K562 (cell line): Measurements from ENCODE around the gene METTL24. TPM values are rescaled to one million over a fixed set of nuclear protein-coding genes. Genes with fewer than 3 reads are reported as not detected.

Experiments used
- ATAC-seq: fragments of 200-7000 bp; cut with Tn5 transposase; 3 replicates; pipeline ENCODE4 v1.9.1; 2020; ENCODE audit warnings: moderate library complexity
- BruUV-seq: library from RNA; stranded (reverse); fragments of 400-500 nt; replicated peaks from 2 replicates; lab custom pipeline; 2021; lab: Mats Ljungman, UMichigan
- CTCF ChIA-PET: fragments of 300-600 bp; formaldehyde crosslinking; extraction: SDS; loops from one replicate; lab custom pipeline; 2021; ENCODE audit warnings: low intra/inter-chr PET ratio; lab: Yijun Ruan, JAX
- POLR2A ChIA-PET: fragments of 300-600, 350-650 bp; sonication (Branson Sonifier 250); formaldehyde crosslinking; extraction: SDS; loops from one replicate; lab custom pipeline; 2021; ENCODE audit warnings: antibody characterized with exemption, inconsistent platforms; lab: Yijun Ruan, JAX
- DNase-seq, 4 experiments: peaks; one replicate each; pipeline versions ENCODE4 v3.0.0 to v3.0.0-alpha.2; 2011 to 2018; ENCODE audit warnings: low spot score in 3 of 4, mixed read lengths in 3 of 4; ENCODE audit errors: extremely low read depth in 1 of 4
- FAIRE-seq: peaks from 2 replicates; lab custom pipeline; 2011; peaks lifted over from hg19 to GRCh38; lab: Jason Lieb, UNC
- H2AFZ ChIP-seq: 2 replicates; pipeline ENCODE4 v1.6.0; 2011; ENCODE audit warnings: low read depth, low read length, control low read depth, inconsistent platforms
- H3K27ac ChIP-seq: fragments of 200-600 bp; 3 replicates; pipeline ENCODE4 v1.8.0; 2011; ENCODE audit warnings: low read depth, mild to moderate bottlenecking, control low read depth, inconsistent platforms, low read length, moderate library complexity, mixed read lengths; ENCODE audit errors: extremely low read depth
- H3K27me3 ChIP-seq, 2 experiments: fragments of 300-600 bp in 1 of 2; 2 replicates in 1 of 2; 3 replicates in 1 of 2; pipeline versions ENCODE4 v1.6.0 to v1.8.0; 2011; ENCODE audit warnings: inconsistent platforms in 2 of 2, low read length in 2 of 2, mild to moderate bottlenecking in 1 of 2, mixed read lengths in 1 of 2, moderate library complexity in 1 of 2; ENCODE audit not compliant: control insufficient read depth in 2 of 2, insufficient read depth in 2 of 2
- H3K36me3 ChIP-seq: fragments of 300-600 bp; 3 replicates; pipeline ENCODE4 v1.8.0; 2011; ENCODE audit warnings: mild to moderate bottlenecking, low read length, inconsistent platforms; ENCODE audit not compliant: control insufficient read depth, insufficient read depth
- H3K4me1 ChIP-seq, 2 experiments: fragments of 200-600 bp in 1 of 2; replicated peaks in 1 of 2; 2 replicates in 1 of 2; 3 replicates in 1 of 2; pipeline versions ENCODE4 v1.5.1 to v1.8.0; 2011; ENCODE audit warnings: inconsistent platforms in 2 of 2, low read length in 2 of 2, mild to moderate bottlenecking in 1 of 2, mixed read lengths in 1 of 2, moderate library complexity in 1 of 2; ENCODE audit not compliant: control insufficient read depth in 2 of 2, insufficient read depth in 2 of 2
- H3K4me2 ChIP-seq: 2 replicates; pipeline ENCODE4 v1.6.1; 2011; ENCODE audit warnings: low read length, control low read depth, inconsistent platforms, mixed read lengths; ENCODE audit not compliant: insufficient read depth
- H3K4me3 ChIP-seq: fragments of 200-600 bp; sonication (generic), shearing (Covaris generic); 2 replicates; pipeline ENCODE4 v1.5.1; 2016; ENCODE audit warnings: control low read depth, inconsistent platforms
- H3K79me2 ChIP-seq: fragments of 200-600 bp; 3 replicates; pipeline ENCODE4 v1.8.0; 2011; ENCODE audit warnings: low read length, inconsistent platforms; ENCODE audit not compliant: control insufficient read depth, insufficient read depth
- H3K9ac ChIP-seq, 2 experiments: 2 replicates each; pipeline versions ENCODE4 v1.6.0 to v1.6.1; 2011; ENCODE audit warnings: low read depth in 2 of 2, low read length in 2 of 2, control low read depth in 1 of 2, inconsistent platforms in 1 of 2, mild to moderate bottlenecking in 1 of 2, mixed read lengths in 1 of 2; ENCODE audit not compliant: insufficient read depth in 1 of 2
- H3K9me1 ChIP-seq: one replicate; pipeline ENCODE4 v1.6.0; 2011; ENCODE audit warnings: inconsistent platforms, mild to moderate bottlenecking, low read length, moderate library complexity; ENCODE audit not compliant: control insufficient read depth, insufficient read depth
- H3K9me3 ChIP-seq: replicated peaks from 2 replicates; pipeline ENCODE4 v1.5.1; 2011; ENCODE audit warnings: low read depth, low read length, inconsistent platforms; ENCODE audit not compliant: control insufficient read depth, insufficient read depth
- H4K20me1 ChIP-seq: replicated peaks from 2 replicates; pipeline ENCODE4 v1.6.1; 2011; ENCODE audit warnings: low read length, inconsistent platforms, mixed read lengths; ENCODE audit not compliant: control insufficient read depth, insufficient read depth
- CEBPB ChIP-seq: fragments of 450-650 bp; IDR thresholded peaks from 2 replicates; pipeline ENCODE4 v1.6.1; 2016; ENCODE audit warnings: missing genetic modification characterization, missing compliant biosample characterization
- FOXP1 ChIP-seq: sonication (generic); formaldehyde crosslinking; IDR thresholded peaks from 2 replicates; pipeline ENCODE4 v1.8.0; 2022; ENCODE audit warnings: mild to moderate bottlenecking, missing genetic modification reagents
- HMGN3 ChIP-seq: IDR thresholded peaks from 2 replicates; pipeline ENCODE4 v1.6.1; 2011; ENCODE audit warnings: borderline replicate concordance, low read depth, mild to moderate bottlenecking, mixed read lengths, low read length; ENCODE audit not compliant: insufficient read length; ENCODE audit errors: extremely low read depth
- RBBP5 ChIP-seq: fragments of 200-600 bp; sonication (generic); IDR thresholded peaks from 2 replicates; pipeline ENCODE4 v1.6.1; 2012; ENCODE audit warnings: borderline replicate concordance, mild to moderate bottlenecking, low read length, control low read depth, inconsistent platforms; ENCODE audit not compliant: insufficient read depth, poor library complexity, severe bottlenecking
- ZNF232 ChIP-seq: sonication (generic); formaldehyde crosslinking; IDR thresholded peaks from 2 replicates; pipeline ENCODE4 v1.8.0; 2022; ENCODE audit warnings: mild to moderate bottlenecking, missing genetic modification reagents
- WGBS: fragments of 100-300 bp; shearing (Covaris generic); methylation state at CpG from one replicate; pipeline ENCODE4 v1.1.6; 2016; ENCODE audit warnings: low coverage, mixed read lengths; ENCODE audit not compliant: insufficient coverage; ENCODE audit errors: missing lambda C conversion rate; 5-methylcytosine and 5-hydroxymethylcytosine counted together
- in situ Hi-C: fragments of 300-500 bp; cut with MboI; formaldehyde crosslinking; loops from 4 replicates; pipeline ENCODE4 v1.15.0; 2018; ENCODE audit warnings: inconsistent platforms, mixed read lengths
- intact Hi-C: fragments of 100-400 bp; cut with micrococcal nuclease; formaldehyde crosslinking; loops from 2 replicates; pipeline ENCODE4 v1.14.2; 2022
- polyA plus RNA-seq, 8 experiments: library from polyadenylated mRNA; depleted of rRNA in 4 of 8; stranded (reverse) in 5 of 8; unstranded in 3 of 8; fragments of >200 nt; fragmentation: Nextera tagmentation in 2 of 8; fragmentation: Illumina TruSeq in 1 of 8; extraction: Ambion mirVana in 2 of 8; extraction: Trizol in 1 of 8; gene quantifications; 2 replicates each; pipeline versions ENCODE4 v1.2.1 to v1.2.3, GENCODE V29; 2011 to 2014; ENCODE audit warnings: inconsistent platforms in 1 of 8, missing spikeins in 1 of 8
- total RNA-seq, 7 experiments: library from RNA; depleted of rRNA in 6 of 7; stranded (reverse); fragments of >200 nt in 6 of 7; fragmentation: Illumina TruSeq in 2 of 7; extraction: Trizol in 2 of 7; gene quantifications; 2 replicates each; pipeline versions ENCODE4 v1.2.1 to v1.2.3, GENCODE V29; 2011 to 2021; ENCODE audit warnings: low replicate concordance in 1 of 7
- TF ChIP-seq, protein P1 (sequence below): fragments of 250-450 bp; sonication (Bioruptor Pico); IDR thresholded peaks from 2 replicates; pipeline ENCODE4 v1.8.0; 2021; ENCODE audit warnings: mild to moderate bottlenecking, moderate library complexity
- TF ChIP-seq, protein P2 (sequence below): sonication (generic); formaldehyde crosslinking; IDR thresholded peaks from 2 replicates; pipeline ENCODE4 v1.8.1; 2023; ENCODE audit warnings: mild to moderate bottlenecking, missing genetic modification reagents
- TF ChIP-seq, protein P3 (sequence below): fragments of 150-350 bp; IDR thresholded peaks from 2 replicates; pipeline ENCODE4 v1.6.1; 2014; ENCODE audit warnings: low read depth, mild to moderate bottlenecking, low read length, borderline replicate concordance

METTL24 gene
- total and polyA plus RNA-seq, 9 of the 15 experiments (the other 6 are each of a cell fraction or from before 2014, with no cell fraction given) = not detected

DNA sequence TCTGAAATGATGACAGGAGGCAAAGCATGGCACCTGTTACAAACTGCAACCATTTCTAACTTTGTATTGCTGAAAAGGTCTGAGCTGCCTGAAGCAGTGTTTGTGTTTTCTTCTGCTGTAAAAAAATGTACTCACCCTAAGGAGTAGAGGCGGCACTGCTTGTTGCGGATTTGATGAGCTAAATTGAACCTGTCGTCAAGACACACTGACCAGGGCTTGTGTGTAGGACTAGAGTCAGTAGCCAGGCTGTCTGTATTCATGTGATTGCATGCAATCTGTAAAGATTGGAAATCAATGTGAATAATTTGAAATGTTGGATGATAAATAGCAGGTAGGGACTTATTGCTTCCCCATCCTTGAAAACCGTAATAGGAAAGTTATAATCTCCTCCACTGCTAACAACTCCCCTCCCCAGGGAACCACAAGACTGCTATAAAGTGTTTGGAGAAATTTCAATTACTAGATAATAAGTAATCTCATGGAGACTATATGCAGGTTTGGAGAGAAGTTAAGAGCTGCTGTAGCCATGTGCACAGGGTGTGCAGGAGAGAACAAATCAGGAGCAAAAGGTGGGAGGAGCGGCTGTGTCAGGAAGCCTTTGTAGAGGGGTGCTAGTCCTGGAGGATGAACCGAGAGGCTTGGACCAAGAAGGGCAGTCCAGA is 42.8 kb downstream of the METTL24 start:
- Histone ChIP-seq H3K9me1 (no peaks in the 10 kb centered on the region), H4K20me1 (no peaks in the 10 kb centered on the region), H3K9ac (no peak overlapping the region), H2AFZ (no peak overlapping the region), H3K4me3 (no peak overlapping the region), H3K9me3 (no peaks in the 10 kb centered on the region), H3K27ac (no peak overlapping the region), H3K4me2 (no peak overlapping the region), H3K36me3 (no peaks in the 10 kb centered on the region), H3K27me3 (peaks cover 0 to 10% of the 10 kb centered on the region in 2 experiments; a peak in 3 of 5 replicates), H3K4me1 (no peaks in the 10 kb centered on the region), H3K79me2 (no peaks in the 10 kb centered on the region)
- no TSS peak for BruUV-seq
- TF ChIP-seq CEBPB (tag) = no peak
- TF ChIP-seq RBBP5 = no peak
- no peak for TF ChIP-seq FOXP1
- TF ChIP-seq, protein P1, sequence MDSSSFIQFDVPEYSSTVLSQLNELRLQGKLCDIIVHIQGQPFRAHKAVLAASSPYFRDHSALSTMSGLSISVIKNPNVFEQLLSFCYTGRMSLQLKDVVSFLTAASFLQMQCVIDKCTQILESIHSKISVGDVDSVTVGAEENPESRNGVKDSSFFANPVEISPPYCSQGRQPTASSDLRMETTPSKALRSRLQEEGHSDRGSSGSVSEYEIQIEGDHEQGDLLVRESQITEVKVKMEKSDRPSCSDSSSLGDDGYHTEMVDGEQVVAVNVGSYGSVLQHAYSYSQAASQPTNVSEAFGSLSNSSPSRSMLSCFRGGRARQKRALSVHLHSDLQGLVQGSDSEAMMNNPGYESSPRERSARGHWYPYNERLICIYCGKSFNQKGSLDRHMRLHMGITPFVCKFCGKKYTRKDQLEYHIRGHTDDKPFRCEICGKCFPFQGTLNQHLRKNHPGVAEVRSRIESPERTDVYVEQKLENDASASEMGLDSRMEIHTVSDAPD (CRISPR knock-in tag) = no peak
- TF ChIP-seq, protein P2, sequence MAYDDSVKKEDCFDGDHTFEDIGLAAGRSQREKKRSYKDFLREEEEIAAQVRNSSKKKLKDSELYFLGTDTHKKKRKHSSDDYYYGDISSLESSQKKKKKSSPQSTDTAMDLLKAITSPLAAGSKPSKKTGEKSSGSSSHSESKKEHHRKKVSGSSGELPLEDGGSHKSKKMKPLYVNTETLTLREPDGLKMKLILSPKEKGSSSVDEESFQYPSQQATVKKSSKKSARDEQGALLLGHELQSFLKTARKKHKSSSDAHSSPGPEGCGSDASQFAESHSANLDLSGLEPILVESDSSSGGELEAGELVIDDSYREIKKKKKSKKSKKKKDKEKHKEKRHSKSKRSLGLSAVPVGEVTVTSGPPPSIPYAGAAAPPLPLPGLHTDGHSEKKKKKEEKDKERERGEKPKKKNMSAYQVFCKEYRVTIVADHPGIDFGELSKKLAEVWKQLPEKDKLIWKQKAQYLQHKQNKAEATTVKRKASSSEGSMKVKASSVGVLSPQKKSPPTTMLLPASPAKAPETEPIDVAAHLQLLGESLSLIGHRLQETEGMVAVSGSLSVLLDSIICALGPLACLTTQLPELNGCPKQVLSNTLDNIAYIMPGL (CRISPR knock-in tag) = no peak
- no peak for TF ChIP-seq ZNF232 (CRISPR knock-in tag)
- no peak for TF ChIP-seq HMGN3
- TF ChIP-seq, protein P3, sequence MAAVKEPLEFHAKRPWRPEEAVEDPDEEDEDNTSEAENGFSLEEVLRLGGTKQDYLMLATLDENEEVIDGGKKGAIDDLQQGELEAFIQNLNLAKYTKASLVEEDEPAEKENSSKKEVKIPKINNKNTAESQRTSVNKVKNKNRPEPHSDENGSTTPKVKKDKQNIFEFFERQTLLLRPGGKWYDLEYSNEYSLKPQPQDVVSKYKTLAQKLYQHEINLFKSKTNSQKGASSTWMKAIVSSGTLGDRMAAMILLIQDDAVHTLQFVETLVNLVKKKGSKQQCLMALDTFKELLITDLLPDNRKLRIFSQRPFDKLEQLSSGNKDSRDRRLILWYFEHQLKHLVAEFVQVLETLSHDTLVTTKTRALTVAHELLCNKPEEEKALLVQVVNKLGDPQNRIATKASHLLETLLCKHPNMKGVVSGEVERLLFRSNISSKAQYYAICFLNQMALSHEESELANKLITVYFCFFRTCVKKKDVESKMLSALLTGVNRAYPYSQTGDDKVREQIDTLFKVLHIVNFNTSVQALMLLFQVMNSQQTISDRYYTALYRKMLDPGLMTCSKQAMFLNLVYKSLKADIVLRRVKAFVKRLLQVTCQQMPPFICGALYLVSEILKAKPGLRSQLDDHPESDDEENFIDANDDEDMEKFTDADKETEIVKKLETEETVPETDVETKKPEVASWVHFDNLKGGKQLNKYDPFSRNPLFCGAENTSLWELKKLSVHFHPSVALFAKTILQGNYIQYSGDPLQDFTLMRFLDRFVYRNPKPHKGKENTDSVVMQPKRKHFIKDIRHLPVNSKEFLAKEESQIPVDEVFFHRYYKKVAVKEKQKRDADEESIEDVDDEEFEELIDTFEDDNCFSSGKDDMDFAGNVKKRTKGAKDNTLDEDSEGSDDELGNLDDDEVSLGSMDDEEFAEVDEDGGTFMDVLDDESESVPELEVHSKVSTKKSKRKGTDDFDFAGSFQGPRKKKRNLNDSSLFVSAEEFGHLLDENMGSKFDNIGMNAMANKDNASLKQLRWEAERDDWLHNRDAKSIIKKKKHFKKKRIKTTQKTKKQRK = no peak
- in situ Hi-C loops (no loop called here), intact Hi-C loops (no loop called here)
- 2% methylated on average over 6 of the region's 6 CpGs for WGBS
- CTCF ChIA-PET = no interaction called here
- FAIRE-seq (no peak), ATAC-seq (no peak), DNase-seq (no peak)
- POLR2A ChIA-PET = interaction anchor here (1.1 kb wide), 1 partner anchor 16 kb away, joined by 4 read pairs; no protein-coding TSS in a partner anchor
